CD4-positive, alpha-beta T cell treated with Interleukin-6 at 100 ng/mL for 8 hours (primary cell): Measurements from ENCODE around the gene NID1.

Experiments
- DNase-seq: peaks from one replicate; pipeline ENCODE4 v3.0.0-alpha.2; 2020; ENCODE audit warnings: mixed read lengths, low spot score

Gene NID1, protein sequence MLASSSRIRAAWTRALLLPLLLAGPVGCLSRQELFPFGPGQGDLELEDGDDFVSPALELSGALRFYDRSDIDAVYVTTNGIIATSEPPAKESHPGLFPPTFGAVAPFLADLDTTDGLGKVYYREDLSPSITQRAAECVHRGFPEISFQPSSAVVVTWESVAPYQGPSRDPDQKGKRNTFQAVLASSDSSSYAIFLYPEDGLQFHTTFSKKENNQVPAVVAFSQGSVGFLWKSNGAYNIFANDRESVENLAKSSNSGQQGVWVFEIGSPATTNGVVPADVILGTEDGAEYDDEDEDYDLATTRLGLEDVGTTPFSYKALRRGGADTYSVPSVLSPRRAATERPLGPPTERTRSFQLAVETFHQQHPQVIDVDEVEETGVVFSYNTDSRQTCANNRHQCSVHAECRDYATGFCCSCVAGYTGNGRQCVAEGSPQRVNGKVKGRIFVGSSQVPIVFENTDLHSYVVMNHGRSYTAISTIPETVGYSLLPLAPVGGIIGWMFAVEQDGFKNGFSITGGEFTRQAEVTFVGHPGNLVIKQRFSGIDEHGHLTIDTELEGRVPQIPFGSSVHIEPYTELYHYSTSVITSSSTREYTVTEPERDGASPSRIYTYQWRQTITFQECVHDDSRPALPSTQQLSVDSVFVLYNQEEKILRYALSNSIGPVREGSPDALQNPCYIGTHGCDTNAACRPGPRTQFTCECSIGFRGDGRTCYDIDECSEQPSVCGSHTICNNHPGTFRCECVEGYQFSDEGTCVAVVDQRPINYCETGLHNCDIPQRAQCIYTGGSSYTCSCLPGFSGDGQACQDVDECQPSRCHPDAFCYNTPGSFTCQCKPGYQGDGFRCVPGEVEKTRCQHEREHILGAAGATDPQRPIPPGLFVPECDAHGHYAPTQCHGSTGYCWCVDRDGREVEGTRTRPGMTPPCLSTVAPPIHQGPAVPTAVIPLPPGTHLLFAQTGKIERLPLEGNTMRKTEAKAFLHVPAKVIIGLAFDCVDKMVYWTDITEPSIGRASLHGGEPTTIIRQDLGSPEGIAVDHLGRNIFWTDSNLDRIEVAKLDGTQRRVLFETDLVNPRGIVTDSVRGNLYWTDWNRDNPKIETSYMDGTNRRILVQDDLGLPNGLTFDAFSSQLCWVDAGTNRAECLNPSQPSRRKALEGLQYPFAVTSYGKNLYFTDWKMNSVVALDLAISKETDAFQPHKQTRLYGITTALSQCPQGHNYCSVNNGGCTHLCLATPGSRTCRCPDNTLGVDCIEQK

DNA sequence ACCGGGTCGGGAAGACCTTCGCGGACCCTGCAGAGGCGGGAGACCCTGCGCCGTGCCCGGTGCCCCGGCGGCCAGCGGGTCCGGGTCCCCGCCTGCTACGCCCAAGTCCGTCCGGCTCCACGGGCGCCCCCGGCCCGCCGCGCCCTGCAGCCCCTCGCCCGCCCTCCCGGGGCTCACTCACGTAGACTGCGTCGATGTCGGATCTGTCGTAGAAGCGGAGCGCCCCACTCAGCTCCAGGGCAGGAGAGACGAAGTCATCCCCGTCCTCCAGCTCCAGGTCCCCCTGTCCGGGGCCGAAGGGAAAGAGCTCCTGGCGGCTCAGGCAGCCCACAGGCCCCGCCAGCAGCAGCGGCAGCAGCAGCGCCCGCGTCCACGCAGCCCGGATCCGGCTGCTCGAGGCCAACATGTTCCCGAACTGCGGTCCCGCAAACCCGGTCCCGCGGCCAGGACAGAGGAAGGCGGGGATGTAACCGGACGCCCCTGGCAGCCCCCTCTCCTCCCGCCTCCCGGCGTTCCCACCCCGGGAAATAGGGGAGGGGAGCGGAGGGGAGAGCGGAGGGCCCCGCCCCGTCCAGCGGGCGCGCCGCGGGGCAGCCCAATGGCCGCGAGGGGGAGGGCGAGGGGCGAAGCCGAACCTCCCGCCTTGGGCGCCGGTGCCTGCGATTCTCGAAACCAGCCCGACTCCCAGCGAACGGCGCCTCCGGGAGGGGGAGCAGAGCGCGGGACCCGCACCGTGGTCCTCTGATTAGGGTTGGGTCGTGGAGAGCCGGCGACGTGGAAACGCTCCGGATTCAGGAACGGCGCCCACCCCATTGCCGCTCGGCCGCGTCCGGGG lies at the start of gene NID1:
NID1 (minus strand) TSS at position 417 of the 835 bp plus-strand sequence; CDS start at position 406, 11 bp downstream.
- DNase-seq: no peak

DNA sequence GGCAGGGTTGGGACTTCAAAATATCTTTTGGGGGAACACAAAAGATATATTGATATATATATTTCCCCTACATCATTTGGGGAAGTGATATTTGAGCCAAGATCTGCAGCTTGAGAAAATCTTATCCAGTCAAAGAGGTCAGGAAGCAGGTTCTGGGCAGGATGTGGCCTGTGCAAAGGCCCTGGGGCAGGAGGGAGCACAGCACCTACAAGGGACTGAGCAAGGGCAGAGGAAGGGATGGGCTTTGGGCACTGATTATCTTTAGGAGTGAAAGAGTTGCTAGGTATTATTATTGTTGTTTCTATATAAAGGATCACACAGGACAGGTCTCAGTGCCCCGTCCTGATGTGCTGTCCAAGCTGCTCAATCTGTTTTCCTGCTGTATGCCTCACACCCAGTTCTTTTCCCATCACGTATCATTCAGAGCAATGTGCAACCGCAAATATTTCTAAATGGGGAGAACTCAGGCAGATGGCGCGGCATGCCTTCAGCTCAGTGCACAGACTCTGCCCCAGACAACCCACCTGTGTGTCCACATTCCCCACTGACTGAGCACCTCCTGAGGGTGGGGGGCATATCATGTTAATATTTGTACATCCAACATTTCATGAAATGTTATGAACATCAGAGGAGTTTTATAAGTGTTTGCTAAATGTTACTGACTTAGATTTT lies 49.3 kb upstream of the NID1 start:
- DNase-seq: no peak

DNA sequence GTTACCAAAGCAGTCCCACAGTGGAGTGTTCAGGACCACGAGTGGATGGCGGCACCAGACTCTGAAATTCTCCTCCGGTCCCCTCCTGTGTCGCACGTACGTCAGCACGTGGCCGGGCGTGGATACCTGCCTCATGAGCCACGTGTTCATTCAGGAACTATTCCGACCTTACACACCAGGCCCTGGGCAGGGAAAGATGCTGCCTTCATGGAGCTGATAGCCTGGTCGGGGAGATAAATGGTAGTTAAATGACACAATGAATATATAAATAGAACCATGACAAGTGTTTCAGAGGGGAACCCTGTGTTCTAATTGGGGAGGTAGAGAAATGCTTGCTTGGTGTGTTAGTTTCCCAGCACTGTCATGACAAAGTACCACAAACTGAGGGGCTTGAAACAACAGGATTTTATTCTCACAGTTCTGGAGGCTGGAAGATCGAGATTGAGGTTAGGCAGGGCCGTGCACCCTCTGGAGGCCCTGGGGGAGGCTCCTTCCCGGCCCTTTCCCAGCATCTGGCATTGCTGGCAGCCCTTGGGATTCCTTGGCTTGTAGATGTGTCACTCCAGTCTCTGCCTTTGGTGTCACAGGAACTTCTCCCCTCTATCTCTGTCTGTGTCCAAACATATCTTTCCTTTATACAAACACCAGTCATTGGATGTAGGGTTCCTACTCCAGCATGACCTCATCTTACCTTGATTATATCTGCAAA lies 48.6 kb upstream of the NID1 start:
- DNase-seq: no peak

DNA sequence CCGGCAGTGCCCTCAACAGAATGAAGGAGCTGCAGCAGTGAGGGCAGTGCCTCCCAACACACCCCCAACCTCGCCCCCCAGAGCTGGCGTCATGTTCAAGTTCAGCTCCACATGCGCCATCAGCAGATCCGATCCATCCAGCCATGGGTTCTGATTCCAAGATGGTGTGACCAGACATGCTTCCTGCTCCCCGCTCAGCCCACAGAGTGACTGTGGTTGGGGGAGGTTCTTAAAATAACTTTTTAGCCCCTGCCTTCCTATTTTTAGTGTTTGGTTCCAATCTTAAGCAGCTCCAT lies 47.4 kb upstream of the NID1 start:
- no peak for DNase-seq

DNA sequence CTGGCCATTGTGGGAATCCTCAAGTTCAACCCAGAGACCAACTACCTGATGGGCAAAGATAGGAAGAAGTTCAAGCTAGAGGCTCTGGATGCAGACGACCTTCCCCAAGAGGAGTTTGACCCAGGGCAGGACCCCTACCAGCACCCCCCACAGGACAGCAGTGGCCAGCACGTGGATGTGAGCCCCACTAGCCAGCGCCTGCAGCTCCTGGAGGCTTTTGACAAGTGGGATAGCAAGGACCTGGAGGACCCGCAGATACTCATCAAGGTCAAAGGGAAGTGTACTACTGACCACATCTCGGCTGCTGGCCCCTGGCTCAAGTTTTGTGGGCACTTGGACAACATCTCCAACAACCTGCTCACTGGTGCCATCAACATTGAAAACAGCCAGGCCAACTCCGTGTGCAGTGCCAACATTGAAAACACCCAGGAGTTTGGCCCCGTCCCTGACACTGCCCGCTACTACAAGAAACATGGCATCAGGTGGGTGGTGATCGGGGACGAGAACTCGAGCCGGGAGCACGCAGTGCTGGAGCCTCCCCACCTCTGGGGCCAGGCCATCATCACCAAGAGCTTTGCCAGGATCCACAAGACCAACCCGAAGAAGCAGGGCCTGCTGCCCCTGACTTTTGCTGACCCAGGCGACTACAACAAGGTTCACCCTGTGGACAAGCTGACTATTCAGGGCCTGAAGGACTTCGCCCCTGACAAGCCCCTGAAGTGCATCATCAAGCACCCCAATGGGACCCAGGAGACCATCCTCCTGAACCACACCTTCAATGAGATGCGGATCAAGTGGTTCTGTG lies 46.8 kb upstream of the NID1 start:
- no peak for DNase-seq

DNA sequence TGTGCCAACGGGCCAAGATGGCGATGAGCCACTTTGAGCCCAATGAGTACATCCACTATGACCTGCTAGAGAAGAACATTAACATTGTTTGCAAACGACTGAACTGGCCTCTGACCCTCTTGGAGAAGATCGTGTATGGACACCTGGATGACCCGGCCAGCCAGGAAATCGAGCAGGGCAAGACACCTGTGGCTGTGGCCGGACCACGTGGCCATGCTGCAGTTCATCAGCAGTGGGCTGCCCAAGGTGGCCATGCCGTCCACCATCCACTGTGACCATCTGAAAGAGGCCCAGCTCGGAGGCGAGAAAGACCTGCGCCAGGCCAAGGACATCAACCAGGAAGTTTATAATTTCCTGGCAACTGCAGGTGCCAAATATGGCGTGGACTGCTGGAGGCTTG lies 45.2 kb upstream of the NID1 start:
- DNase-seq: no peak

DNA sequence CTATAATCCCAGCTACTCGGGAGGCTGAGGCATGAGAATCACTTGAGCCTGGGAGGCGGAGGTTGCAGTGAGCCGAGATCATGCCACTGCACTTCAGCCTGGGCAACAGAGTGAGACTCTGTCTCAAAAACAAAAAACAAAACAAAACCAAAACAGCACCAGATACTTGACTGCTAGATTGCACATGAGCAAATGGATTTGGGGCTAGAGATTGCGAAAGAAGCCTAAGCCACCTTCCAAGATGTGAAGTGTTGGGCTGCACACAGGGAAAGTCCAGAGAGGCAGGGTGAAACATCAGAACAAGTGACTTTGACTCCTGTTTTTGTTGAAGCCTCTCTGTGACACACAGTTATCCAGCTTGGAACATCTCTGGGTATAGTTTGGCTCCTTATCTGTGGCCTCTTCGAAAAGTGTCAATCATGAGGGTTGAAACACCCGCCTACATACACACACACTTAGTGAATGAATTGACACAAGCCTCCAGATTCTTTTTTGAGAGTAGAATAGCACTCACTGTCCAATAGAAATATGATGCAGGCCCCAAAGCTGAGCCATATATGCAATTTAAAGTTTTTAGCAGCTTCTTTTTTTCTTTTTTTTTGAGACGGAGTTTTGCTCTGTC lies 43.2 kb upstream of the NID1 start:
- no peak for DNase-seq

DNA sequence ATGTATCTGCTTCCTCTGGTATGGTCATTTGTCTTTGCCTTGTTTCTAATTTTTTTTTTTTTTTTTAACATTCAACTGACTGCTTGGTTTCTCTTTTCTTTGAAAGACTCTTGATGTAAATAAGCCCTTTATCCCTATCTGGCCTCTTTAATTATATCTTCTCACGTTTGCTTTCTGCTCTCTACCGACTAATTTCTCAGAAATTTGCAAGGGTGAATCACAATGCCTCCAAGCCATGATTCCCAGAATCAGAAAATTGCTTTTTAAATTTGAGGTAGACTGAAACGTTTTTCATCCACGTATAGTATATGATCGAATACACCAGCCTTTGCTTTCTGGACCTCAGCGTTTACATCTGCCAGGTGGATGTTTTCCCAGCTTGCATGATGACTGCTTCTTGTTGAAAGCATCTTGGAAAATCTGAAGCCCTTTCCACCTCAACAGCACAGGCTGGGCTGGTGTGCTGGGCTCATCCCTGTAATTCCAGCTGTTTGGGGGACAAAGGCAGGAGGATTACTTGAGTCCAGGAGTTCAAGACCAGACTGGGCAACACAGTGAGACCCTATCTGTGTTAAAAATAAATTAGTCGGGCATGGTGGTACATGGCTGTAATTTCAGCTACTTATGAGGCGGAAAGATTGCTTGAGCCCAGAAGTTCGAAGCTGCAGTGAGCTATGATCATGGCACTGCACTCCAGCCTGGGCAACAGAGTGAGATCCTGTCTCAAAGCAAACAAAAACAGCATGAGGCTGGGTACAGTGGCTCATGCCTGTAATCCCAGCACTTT lies 42.4 kb upstream of the NID1 start:
- no peak for DNase-seq

DNA sequence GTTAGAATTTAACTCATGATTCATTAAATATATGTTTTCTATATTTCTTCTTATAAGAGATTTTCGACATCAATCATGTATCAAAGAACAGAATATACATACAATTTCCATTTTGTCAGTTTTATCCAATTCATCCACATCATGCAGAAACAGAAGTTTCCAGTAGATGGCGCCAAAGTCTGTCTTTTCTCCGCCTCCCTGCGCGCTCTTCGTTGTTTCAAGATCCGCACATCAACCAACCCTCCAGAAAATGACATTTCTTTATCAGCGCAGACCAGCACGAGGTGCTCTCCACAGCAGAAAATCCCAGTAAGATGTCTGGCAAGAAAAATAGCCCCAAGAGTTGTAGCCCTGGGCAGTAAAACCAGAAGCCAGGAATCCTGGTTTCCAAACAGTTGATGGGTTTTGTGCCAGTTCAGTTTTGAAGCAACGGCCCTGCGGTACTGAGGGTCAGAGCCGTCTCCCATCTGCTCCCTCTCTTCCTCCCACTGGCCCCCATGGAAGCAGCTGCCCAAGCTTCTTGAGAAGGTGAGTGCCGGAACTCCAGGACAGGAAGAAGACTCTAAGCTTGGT lies 38.8 kb upstream of the NID1 start:
- peak; percentile 54 for DNase-seq

DNA sequence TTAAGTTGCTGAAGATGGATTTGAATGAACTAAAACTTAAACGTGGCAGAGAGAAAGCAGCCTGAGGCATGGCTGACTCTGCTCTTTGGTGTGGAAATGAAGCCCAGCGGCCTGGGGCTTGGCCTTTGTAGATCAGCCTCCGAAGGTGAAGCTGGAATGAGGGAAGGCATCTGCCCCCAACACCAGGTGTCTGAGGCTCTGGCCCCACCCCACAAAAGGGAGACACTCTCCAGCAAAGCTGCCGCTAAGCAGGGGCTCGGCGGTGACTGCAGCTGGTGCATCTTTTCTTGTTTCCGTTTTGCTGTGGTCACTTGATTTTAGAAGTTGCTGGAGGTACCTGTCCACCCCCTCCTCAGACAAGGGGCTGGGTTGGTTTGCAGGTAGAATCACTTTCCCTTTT lies 38.2 kb upstream of the NID1 start:
- DNase-seq: no peak

DNA sequence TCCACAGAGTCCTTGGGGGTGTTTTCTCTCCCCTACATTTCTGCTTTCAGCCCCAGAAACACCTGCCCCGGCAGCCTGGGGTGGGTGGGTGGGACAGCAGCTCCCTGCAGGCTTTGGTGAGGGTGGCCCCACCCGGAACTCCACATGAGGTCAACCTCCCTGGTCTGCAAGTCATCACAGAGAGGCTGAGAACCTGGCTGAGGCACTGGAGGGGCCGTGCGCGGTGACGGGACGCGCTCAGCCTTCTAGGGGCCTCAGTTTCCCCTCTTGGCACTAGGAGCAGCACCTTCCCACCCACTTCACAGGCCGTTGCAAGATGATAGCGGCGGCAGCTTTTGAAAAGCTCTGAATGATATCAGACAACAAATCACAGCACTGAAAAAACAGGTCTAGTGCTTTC lies 37.7 kb upstream of the NID1 start:
- no peak for DNase-seq

DNA sequence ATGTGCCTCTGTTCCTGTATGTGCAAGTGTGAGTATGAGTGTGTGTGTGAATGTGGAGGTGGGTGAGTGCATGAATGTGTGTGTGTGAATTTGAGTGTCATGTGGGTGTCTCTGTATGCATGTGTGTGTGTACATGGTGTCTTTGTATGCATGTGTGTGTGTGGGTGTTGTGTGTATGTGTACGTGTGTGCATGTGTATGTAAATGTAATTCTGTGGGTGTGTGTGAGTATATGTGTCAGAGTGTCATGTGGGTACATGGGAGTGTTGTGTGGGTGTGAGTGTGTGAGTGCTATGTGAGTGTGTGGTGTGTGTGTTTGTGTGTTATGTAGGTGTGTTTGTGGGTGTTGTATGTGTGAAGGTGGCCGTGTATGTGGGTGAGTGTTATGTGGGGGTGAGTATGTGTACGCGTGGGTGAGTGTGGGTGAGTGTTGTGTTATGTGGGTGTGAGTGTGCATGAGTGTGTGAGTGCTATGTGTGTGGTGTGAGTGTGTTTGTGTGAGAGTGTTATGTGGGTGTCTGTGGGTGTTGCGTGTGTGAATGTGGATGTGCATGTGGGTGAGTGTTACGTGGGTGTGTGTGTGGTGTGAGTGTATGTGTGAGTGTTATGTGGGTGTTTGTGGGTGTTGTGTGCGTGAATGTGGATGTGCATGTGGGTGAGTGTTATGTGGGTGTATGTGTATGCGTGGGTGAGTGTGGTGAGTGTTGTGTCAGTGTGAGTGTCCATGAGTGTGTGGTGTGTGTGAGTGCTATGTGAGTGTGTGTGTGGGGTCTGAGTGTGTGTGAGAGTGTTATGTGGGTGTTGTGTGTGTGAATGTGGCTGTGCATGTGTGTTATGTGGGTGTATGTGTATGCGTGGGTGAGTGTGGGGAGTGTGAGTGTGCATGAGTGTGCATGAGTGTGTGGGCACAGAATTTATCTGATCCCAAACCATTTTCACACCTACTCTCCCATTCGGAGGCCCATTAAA lies 36.6 kb upstream of the NID1 start:
- DNase-seq: no peak

DNA sequence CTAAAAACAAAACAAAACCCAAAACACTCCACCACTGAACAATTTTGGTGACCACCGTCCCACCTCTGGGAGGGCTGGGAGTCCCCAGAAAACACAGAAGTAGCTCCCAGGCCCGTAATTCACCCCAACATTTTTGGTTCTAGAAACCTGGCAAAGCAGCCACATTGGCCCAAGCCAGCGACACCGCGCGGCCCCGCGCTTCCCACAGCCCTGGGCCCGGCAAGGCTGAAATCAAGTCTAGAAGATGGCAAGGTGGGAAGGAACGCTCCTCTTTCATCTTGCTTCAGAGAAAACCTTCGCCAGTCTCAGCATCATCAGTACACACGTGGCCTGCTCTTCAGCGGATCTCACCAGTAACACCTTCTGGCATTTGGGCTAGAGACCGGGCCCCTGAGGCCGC lies 35.9 kb upstream of the NID1 start:
- no peak for DNase-seq

DNA sequence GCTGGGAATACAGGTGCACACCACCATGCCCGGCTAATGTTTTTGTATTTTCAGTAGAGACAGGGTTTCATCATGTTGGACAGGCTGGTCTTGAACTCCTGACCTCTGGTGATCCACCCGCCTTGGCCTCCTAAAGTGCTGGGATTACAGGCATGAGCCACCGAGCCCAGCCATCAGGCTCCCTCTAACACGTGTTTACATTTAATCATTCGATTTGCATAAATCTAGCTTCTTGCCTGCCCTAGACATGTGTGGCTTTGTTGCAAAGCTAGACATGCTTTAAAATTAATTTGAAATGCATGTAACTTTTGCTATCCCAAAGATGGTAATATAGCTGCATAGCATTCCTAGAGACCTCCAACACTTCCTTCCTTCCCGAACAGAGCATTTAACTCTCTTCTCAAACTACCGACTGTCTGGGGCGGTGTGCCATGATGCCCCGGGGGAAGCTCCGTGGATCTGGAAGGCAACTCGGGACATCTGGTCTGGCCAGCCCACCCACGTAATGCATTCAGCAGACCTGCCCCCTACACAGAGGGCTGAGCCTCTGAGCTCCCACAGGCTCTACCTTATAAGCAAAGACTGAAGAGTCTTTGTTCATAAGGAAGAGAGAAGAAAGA lies 34.6 kb upstream of the NID1 start:
- no peak for DNase-seq

DNA sequence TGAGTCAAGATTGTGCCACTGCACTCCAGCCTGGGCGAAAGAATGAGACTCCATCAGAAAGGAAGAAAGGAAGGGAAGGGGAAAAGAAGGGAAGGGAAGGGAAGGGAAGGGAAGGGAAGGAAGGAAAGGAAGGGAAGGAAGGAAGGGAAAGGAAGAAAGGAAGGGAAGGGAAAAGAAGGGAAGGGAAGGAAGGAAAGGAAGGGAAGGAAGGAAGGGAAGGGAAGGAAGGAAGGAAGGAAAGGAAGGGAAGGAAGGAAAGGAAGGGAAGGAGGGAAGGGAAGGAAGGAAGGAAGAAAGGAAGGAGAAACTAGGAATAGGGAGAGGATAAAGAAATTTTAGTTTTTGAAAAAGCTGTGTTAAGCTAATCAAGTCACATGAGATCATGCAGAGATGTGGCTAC lies 33.4 kb upstream of the NID1 start:
- no peak for DNase-seq
